ENCODE results near the gene GARIN5A. TPM values are rescaled to one million over a fixed set of nuclear protein-coding genes. Genes with fewer than 3 reads are reported as not detected.

GARIN5A gene
- total and polyA plus RNA-seq, 2 experiments from 2014 or later, result 5.0 to 10.4 TPM

- WGBS (ENCODE audit: low lambda C conversion rate, missing lambda C conversion rate), result 97% methylated on average over 16 of the region's 16 CpGs
- Histone ChIP-seq H3K9me3 (ENCODE audit: low read depth) (no peaks in the 10 kb centered on the region), H3K9me2 (replicated peaks; ENCODE audit: insufficient read depth) (no peaks in the 10 kb centered on the region), H3K4me3 (no peak overlapping the region), H2AFZ (no peak overlapping the region), H3K36me3 (replicated peaks; ENCODE audit: insufficient read depth, low read depth) (no peaks in the 10 kb centered on the region), H3K4me2 (no peak overlapping the region), H3K4me1 (ENCODE audit: insufficient read depth) (peaks cover 6% of the 10 kb centered on the region), H3K27me3 (no peaks in the 10 kb centered on the region), H3K79me2 (peaks cover 22% of the 10 kb centered on the region), H3K27ac (no peak overlapping the region), H4K20me1 (ENCODE audit: insufficient read depth, poor library complexity, severe bottlenecking) (peaks cover 36% of the 10 kb centered on the region)
- no peak for TF ChIP-seq CTCF (IDR thresholded peaks at IDR 0.05; ENCODE audit: poor library complexity)
- no peak for TF ChIP-seq EZH2phosphoT487 (IDR thresholded peaks at IDR 0.05; ENCODE audit: low read depth, severe bottlenecking, unreplicated experiment)
- no peak for TF ChIP-seq EZH2 (IDR thresholded peaks at IDR 0.05; ENCODE audit: borderline replicate concordance)
- no peak for DNase-seq (ENCODE audit: low spot score)
Measured at GRCh38 chr19:50479761-50480251, 3.2 kb upstream of the GARIN5A start.

GRCh38 chr19:50478901-50479715, 2.5 kb upstream of the GARIN5A start:
- DNase-seq (ENCODE audit: low spot score), result no peak
- TF ChIP-seq EZH2phosphoT487 (IDR thresholded peaks at IDR 0.05; ENCODE audit: low read depth, severe bottlenecking, unreplicated experiment) (no peak), CTCF (IDR thresholded peaks at IDR 0.05; ENCODE audit: poor library complexity) (peak; percentile 33), EZH2 (IDR thresholded peaks at IDR 0.05; ENCODE audit: borderline replicate concordance) (no peak)
- H4K20me1 ChIP-seq (ENCODE audit: insufficient read depth, poor library complexity, severe bottlenecking), result peaks cover 36% of the 10 kb centered on the region
- H3K27me3 ChIP-seq, result no peaks in the 10 kb centered on the region
- no peaks in the 10 kb centered on the region for H3K36me3 ChIP-seq (replicated peaks; ENCODE audit: insufficient read depth, low read depth)
- H3K4me2 ChIP-seq, result no peak overlapping the region
- WGBS (ENCODE audit: low lambda C conversion rate, missing lambda C conversion rate), result 88% methylated on average over 17 of the region's 19 CpGs
- peaks cover 22% of the 10 kb centered on the region for H3K79me2 ChIP-seq
- H2AFZ ChIP-seq, result no peak overlapping the region
- no peak overlapping the region for H3K4me3 ChIP-seq
- H3K9me2 ChIP-seq (replicated peaks; ENCODE audit: insufficient read depth), result no peaks in the 10 kb centered on the region
- peaks cover 6% of the 10 kb centered on the region for H3K4me1 ChIP-seq (ENCODE audit: insufficient read depth)
- H3K27ac ChIP-seq, result no peak overlapping the region
- H3K9me3 ChIP-seq (ENCODE audit: low read depth), result no peaks in the 10 kb centered on the region

GRCh38 chr19:50477751-50478515, 1.3 kb upstream of the GARIN5A start:
- H3K27ac ChIP-seq, result no peak overlapping the region
- no peak for TF ChIP-seq EZH2 (IDR thresholded peaks at IDR 0.05; ENCODE audit: borderline replicate concordance)
- no peak for TF ChIP-seq EZH2phosphoT487 (IDR thresholded peaks at IDR 0.05; ENCODE audit: low read depth, severe bottlenecking, unreplicated experiment)
- no peak for TF ChIP-seq CTCF (IDR thresholded peaks at IDR 0.05; ENCODE audit: poor library complexity)
- no peak overlapping the region for H3K4me3 ChIP-seq

More at GRCh38 chr19:50477751-50478515, 1.3 kb upstream of the GARIN5A start:
- H3K4me1 ChIP-seq (ENCODE audit: insufficient read depth), result peaks cover 6% of the 10 kb centered on the region
- H3K9me3 ChIP-seq (ENCODE audit: low read depth), result no peaks in the 10 kb centered on the region
- peak overlapping the region; percentile 74 for H3K4me2 ChIP-seq
- peaks cover 22% of the 10 kb centered on the region for H3K79me2 ChIP-seq
- H2AFZ ChIP-seq, result no peak overlapping the region
- no peaks in the 10 kb centered on the region for H3K9me2 ChIP-seq (replicated peaks; ENCODE audit: insufficient read depth)
- H4K20me1 ChIP-seq (ENCODE audit: insufficient read depth, poor library complexity, severe bottlenecking), result peaks cover 36% of the 10 kb centered on the region
- 95% methylated on average over 17 of the region's 17 CpGs for WGBS (ENCODE audit: low lambda C conversion rate, missing lambda C conversion rate)
- no peaks in the 10 kb centered on the region for H3K27me3 ChIP-seq
- DNase-seq (ENCODE audit: low spot score), result no peak
- H3K36me3 ChIP-seq (replicated peaks; ENCODE audit: insufficient read depth, low read depth), result no peaks in the 10 kb centered on the region

Data from hepatocyte (in vitro differentiated cells).